ENCODE results near the gene RNF7. TPM values are rescaled to one million over a fixed set of nuclear protein-coding genes. Genes with fewer than 3 reads are reported as not detected.
"Not testable (repeated sequence)": the region's sequence is repeated elsewhere in the genome, so short reads cannot be mapped to it uniquely, and the experiment has no call there.

RNF7 gene
- total RNA-seq, 1 donor: 48.1 TPM

DNA sequence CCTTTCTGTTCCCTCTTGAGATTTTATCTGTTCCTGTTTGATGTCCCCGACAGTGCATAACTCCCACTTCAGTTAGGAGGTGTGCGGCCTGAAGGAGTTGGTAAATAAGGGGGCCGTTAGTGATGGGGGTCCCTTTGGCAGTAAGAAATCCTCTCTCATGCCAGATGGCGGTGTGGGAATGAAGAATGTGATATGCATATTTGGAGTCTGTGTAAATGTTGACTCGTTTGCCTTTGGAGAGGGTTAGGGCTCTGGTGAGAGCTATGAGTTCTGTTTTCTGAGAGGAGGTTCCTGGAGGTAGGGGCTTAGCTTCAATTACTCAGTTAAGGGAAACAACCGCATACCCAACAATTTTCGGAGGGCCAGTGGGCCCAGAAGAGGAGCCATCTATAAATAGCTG lies 38.8 kb upstream of the RNF7 start:
- no peak for DNase-seq (ENCODE audit: insufficient read length, low spot score, missing footprints)
- H3K27ac ChIP-seq (ENCODE audit: low read depth, low read length): no peak overlapping the region
- no peak overlapping the region for H2AFZ ChIP-seq (ENCODE audit: low read length)
- no peak for TF ChIP-seq CTCF (IDR thresholded peaks at IDR 0.05; ENCODE audit: extremely low read depth, low read depth, low read length)
- H3K4me3 ChIP-seq (ENCODE audit: insufficient read depth, low read length): no peak overlapping the region
- no peak overlapping the region for H3K4me2 ChIP-seq (ENCODE audit: insufficient read depth, low read length)
- no peaks in the 10 kb centered on the region for H3K36me3 ChIP-seq (ENCODE audit: insufficient read depth, low read length)
- peaks cover 49% of the 10 kb centered on the region for H3K27me3 ChIP-seq (ENCODE audit: insufficient read depth, low read length)
- no peaks in the 10 kb centered on the region for H4K20me1 ChIP-seq (ENCODE audit: insufficient read depth, low read length)
- no peaks in the 10 kb centered on the region for H3K4me1 ChIP-seq (ENCODE audit: insufficient read depth, low read length)
- H3K9me3 ChIP-seq (ENCODE audit: low read depth, low read length): no peaks in the 10 kb centered on the region
- H3K79me2 ChIP-seq (ENCODE audit: insufficient read depth, low read length): no peaks in the 10 kb centered on the region

DNA sequence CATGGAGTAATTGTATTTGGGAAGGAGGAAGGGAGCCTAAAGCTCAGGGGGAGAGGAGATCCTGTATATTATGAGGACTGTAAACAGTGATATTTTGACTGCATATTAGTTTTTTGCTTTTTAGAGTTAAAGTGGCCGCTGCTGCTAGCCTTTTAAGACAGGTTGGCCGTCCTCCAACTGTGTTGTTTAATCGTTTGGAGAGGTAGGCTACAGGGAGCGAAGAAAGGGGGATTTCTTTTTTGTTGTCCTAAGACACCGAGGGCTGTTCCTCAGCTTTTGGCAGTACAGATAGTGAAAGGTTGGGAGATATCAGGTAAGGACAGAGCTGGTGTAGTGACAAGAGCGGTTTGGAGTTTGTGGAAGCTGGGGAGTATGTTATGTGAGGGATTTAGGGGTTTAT lies 38.2 kb upstream of the RNF7 start:
- no peak overlapping the region for H3K4me3 ChIP-seq (ENCODE audit: insufficient read depth, low read length)
- DNase-seq (ENCODE audit: insufficient read length, low spot score, missing footprints): no peak

DNA sequence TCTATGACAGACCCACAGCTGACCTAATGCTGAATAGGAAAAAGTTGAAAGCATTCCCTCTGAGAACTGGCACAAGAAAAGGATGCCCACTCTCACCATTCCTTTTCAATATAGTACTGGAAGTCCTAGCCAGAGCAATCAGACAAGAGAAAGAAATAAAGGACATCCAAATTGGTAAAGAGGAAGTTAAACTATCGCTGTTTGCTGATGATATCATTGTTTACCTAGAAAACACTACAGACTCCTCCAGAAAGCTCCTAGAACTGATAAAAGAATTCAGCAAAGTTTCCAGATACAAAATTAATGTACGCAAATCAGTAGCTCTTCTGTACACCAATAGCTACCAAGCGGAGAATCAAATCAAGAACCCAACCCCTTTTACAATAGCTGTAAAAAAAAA lies 34.7 kb upstream of the RNF7 start:
- H3K27ac ChIP-seq (ENCODE audit: low read depth, low read length); H3K9me3 ChIP-seq (ENCODE audit: low read depth, low read length); H3K79me2 ChIP-seq (ENCODE audit: insufficient read depth, low read length); H3K4me3 ChIP-seq (ENCODE audit: insufficient read depth, low read length); H3K4me2 ChIP-seq (ENCODE audit: insufficient read depth, low read length); H2AFZ ChIP-seq (ENCODE audit: low read length); H4K20me1 ChIP-seq (ENCODE audit: insufficient read depth, low read length); DNase-seq (ENCODE audit: insufficient read length, low spot score, missing footprints); H3K36me3 ChIP-seq (ENCODE audit: insufficient read depth, low read length): not testable (repeated sequence)
- peaks cover 12% of the 10 kb centered on the region for H3K4me1 ChIP-seq (ENCODE audit: insufficient read depth, low read length)
- H3K27me3 ChIP-seq (ENCODE audit: insufficient read depth, low read length): peaks cover 25% of the 10 kb centered on the region

More for the DNA sequence above, 38.2 kb upstream of the RNF7 start:
- Histone ChIP-seq H3K36me3 (ENCODE audit: insufficient read depth, low read length) (no peaks in the 10 kb centered on the region), H2AFZ (ENCODE audit: low read length) (no peak overlapping the region), H3K27me3 (ENCODE audit: insufficient read depth, low read length) (peaks cover 48% of the 10 kb centered on the region), H4K20me1 (ENCODE audit: insufficient read depth, low read length) (no peaks in the 10 kb centered on the region), H3K4me1 (ENCODE audit: insufficient read depth, low read length) (no peaks in the 10 kb centered on the region), H3K27ac (ENCODE audit: low read depth, low read length) (no peak overlapping the region), H3K4me2 (ENCODE audit: insufficient read depth, low read length) (no peak overlapping the region), H3K9me3 (ENCODE audit: low read depth, low read length) (no peaks in the 10 kb centered on the region), H3K79me2 (ENCODE audit: insufficient read depth, low read length) (no peaks in the 10 kb centered on the region)
- no peak for TF ChIP-seq CTCF (IDR thresholded peaks at IDR 0.05; ENCODE audit: extremely low read depth, low read depth, low read length)

GRCh38 chr3:141707741-141708203 lies 30.3 kb upstream of the RNF7 start:
- TF ChIP-seq CTCF (IDR thresholded peaks at IDR 0.05; ENCODE audit: extremely low read depth, low read depth, low read length): no peak
- Histone ChIP-seq H3K27ac (ENCODE audit: low read depth, low read length) (peak overlapping the region; percentile 10), H2AFZ (ENCODE audit: low read length) (peak overlapping the region; percentile 40)

More at GRCh38 chr3:141707741-141708203, 30.3 kb upstream of the RNF7 start:
- peak; percentile 18 for DNase-seq (ENCODE audit: insufficient read length, low spot score, missing footprints)
- no peaks in the 10 kb centered on the region for H3K27me3 ChIP-seq (ENCODE audit: insufficient read depth, low read length)
- no peaks in the 10 kb centered on the region for H3K9me3 ChIP-seq (ENCODE audit: low read depth, low read length)
- no peaks in the 10 kb centered on the region for H3K79me2 ChIP-seq (ENCODE audit: insufficient read depth, low read length)
- H3K4me2 ChIP-seq (ENCODE audit: insufficient read depth, low read length): no peak overlapping the region
- no peak overlapping the region for H3K4me3 ChIP-seq (ENCODE audit: insufficient read depth, low read length)
- no peaks in the 10 kb centered on the region for H4K20me1 ChIP-seq (ENCODE audit: insufficient read depth, low read length)
- peaks cover 23% of the 10 kb centered on the region for H3K4me1 ChIP-seq (ENCODE audit: insufficient read depth, low read length)
- no peaks in the 10 kb centered on the region for H3K36me3 ChIP-seq (ENCODE audit: insufficient read depth, low read length)

Data from osteoblast (primary cell).